HG03354 (cell line): ENCODE data around the gene SLC38A2.

Experiments used
- ATAC-seq: cut with Tn5 transposase; IDR thresholded peaks from one replicate; pipeline ENCODE4 v1.9.1; 2021; ENCODE audit warnings: mild to moderate bottlenecking; ENCODE audit not compliant: unreplicated experiment, poor library complexity, severe bottlenecking

Gene SLC38A2

DNA sequence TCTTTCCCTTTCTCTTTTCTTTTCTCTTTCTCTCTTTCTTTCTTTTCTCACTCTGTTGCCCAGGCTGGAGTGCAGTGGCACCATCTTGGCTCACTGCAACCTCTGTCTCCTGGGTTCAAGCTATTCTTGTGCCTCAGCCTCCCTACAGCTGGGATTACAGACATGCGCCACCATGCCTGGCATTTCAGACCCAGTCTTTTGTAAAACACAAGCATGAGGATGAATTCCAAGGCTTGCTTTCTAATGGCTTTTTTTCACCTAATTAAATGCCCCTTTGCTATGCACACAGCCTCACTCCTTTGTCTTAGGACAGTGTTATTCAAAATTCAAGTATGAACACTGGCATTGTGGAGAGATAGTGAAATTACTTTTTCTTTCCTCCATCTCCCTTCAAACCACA is 6.0 kb upstream of the SLC38A2 start:
- ATAC-seq: no peak

DNA sequence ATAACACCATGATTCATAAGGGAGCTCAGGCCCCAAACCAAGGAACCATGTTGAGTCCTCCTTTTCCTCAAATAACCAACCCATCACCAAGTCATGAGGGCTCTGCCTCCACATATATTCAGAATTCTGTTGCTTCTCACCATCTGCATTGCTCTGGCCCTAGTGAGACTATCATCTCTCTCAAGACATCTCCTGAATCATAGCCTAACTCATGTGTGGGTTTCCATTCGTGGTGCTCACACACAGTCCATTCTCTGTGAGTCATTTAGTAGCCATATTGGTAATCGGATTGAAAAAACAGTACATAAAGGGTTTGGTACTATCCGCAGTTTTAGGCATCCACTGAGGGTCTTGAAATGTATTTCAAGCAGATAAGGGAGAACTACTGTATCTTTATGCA is 5.1 kb upstream of the SLC38A2 start:
- ATAC-seq: no peak

DNA sequence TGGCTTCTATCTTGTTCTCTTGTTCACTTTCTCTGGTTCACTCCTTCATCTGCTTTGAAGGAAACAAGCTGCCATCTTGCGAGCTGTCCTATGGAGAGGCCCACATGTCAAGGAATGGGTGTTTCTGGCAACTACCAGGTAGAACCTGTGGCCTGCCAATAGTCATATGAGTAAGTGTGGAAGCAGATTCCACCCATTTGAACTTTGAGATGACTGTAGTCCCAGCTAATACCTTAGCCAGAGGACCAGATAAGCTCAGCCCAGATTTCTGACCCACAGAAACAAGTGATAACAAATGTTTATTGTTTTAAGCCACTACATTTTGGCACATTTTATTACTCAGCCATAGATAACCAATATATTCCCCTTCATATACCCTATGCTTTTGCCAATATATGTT is 4.0 kb upstream of the SLC38A2 start:
- no peak for ATAC-seq

DNA sequence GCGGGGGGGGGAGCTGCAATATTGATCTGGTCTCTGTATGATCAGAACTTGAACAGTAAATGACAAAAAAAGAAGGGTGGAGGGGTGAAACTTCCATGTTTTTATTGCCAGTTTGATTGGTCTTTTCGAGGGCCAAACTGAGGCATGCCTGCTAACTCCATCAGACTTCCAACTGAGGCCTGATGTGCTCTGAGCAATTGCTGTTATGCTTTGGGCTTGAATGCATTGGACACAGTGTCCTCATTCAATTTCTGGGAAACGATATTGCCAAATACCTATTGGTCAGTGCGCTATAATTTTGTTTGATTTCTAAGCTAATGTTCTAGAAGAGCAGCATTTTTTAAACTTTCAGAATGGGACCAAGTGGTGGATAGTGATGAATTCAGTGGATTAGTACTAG is 2.1 kb upstream of the SLC38A2 start:
- no peak for ATAC-seq

DNA sequence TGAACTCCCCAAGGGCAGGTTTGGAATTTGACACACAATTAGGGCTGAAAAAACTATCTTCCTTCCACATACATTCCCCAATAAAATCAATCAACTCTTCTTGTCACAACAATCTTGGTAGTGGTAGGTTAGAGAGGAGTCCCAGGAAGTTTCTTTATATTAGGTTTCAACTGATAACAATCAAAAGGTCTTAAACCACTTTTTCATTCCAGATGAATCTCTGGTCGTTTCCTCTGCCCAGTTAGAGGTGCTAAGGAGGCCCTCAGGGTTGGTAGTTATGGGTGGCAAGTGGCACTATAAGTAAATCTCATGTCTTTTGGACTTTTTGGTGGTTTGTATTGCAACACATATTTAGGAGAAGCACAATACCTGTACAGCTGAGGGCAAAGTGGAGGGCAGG is 1.7 kb upstream of the SLC38A2 start:
- no peak for ATAC-seq

DNA sequence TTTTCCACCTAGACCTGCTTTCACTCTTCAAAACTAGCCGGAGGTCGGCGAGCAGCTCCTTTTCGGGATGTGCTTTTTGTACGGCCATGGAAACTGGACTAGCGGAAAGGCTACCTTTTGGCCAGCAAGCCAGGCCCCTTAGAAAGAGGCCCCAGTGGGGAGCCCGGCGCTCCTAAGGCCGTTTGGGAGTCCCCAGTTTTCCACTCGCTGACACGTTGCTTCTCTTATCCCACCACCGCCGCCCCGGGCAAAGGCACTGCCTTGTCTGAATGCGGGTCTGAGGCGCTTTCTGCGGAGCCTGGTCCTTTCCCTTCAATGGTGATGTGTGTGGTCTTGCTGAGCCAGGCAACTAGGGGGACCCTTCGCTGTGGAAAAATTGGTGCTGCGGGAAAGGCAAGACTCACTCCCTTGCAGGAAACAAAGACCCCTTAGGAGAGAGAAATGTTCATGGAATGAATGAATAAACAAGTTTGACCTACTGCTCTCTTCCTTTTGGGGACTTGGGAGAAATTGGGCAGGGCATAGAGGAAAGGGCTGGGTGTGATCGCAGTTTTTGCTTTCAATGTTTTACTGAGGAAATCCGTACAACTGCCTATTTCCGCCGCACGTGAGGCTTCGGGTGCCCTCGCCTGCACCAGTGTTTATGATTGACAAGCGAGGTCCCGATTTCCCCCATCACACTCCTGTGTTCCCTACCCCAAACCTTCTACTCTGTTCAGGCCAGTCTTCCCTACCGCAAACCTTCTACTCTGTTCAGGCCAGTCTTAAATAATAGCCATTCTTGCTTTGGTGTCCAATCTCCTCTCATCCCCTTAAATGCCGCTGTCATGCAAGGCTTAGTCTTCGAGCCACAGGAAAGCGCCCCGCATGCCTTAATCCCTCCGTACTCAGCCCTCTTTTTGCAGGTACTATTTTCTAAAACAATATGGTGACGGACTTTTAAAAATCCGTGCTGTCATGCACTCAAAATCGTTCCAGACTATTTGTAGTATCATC is 1.0 kb upstream of the SLC38A2 start:
- no peak for ATAC-seq

DNA sequence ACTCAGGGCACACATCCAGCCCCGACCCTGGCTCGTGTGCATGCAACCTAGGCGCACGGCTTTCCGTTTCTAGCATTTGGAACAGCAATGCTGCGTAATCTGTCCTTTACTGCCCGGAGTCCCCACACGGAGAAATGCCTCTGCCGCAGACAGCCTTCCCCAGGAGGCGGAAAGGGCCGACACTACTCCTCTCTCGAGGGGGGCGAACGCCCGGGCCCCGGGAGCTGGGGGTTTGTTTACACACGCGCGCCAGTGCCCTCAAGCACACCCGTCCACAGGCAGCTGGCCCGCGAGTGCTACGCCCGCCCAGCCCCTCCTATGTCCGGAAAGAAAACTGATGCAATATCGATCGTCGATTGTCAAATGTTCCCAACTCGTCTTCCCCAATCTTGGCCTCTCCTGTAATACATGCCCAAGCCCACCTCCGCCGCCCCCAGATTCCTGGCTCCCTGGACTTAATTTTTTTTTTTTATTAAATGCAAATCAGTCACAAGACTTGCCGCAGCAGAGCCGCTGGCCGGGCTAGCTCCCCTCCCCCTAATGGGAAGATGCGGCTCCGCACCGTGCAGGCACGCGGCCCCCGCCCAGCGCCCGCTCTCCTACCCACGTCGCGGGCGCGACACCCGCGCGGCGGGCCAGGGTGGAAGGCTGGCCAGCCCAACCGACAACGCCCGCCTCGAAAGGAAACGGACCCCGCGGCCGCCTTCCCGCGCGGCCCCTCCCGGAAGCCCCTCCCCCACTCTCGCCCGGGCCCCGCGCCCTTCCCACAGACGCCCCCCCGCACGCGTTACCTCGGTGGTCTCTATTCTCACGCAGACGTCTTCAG is 642 bp downstream of the SLC38A2 start:
- peak; percentile 26 for ATAC-seq

DNA sequence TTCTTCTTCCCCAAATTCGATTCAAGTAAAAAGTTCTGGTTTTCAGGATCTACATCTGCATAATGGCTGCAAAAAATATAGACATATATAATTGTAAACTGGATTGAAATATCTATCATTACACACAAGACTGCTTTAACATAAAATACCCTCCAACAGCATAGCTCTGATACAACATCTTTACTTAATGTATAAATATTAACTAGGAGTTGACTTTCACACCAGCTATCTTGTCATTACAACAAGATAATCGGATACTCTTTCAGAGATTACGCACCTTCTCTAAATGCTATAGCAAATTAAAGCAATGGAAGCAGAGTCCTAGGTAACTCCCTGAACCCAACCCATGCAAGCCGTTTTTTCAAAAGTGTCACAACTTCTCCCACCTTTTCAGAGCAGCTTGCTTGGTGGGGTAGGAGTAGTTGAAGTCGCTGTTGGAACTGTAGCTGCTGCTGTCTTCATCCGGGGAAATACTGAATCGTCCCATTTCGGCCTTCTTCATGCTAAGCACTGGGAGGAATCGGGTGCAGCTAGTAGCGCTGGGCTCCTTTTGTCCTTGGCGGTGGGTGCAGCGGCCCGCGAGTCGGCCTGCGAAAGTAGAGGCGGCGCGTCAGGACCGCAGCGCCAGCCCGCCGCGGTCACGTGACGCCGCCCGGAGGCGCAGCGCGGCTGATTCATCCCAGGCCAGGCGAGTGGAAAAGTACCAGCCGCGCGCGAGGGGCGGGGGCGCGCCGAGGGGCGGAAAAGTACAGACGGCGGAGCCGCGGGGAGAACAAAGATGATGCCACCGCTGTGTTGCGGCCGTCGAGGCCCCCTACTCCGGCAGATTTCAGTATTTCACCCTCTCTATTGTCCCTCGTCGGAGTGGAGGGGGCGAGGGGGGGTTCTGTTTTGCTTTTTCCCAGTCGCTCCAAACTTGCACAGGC is 1.5 kb downstream of the SLC38A2 start:
- peak; percentile 53 for ATAC-seq

DNA sequence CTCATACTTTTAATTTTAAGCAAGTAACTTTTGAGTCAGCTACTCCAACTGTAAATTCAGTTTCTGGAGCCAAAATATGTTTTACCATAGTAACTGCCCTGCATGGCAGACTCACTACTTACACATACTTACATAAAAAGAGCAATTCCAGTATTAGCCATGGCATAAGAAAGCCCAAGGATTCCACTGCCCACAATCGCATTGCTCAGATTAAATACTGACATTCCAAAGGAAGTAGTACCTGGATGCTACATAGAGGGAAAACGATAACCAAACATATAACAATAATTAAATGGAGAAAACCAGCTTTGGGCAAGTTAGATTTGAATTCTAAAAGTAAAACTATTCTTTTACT is 2.2 kb downstream of the SLC38A2 start:
- no peak for ATAC-seq

DNA sequence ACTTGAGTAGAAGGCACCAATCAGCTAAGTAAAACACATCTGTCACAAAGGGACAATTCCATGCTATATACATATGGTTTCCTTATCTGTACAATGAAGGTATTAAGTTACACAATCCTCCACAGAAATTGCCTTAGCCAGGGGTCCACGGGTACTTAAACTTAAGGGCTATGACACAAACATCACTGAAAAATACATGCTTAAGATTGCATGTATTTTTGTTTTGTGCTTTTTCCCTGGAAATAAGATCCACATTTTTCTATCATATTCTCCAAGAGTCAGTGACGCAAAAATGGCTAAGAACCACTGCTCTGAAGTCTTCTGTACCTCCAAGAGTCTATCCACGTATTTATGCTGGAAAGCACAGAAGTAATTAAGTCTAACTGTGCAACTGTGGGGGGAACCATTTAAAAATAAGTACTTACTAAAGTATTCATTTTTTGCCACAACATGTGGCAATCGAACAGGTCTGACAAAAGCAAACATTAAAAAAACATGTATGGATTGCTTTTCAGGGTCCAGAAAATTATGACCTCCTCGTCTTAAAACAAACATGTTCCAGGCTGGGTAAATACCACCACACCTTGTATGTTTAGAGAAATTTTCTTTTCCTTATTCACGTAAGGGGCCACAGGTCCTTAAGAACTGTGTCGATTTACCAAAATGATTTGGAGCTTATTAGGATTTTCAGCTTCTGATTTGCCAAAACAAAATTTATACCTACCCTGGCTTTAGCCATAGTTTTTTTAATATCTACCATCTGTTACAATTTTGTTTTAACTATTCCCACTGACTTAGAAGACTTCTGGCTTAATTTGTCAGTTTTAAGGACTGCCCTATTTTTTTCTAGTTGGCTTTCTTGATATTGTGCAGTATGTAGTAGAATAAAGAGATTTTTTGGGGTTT is 2.8 kb downstream of the SLC38A2 start:
- ATAC-seq: no peak

DNA sequence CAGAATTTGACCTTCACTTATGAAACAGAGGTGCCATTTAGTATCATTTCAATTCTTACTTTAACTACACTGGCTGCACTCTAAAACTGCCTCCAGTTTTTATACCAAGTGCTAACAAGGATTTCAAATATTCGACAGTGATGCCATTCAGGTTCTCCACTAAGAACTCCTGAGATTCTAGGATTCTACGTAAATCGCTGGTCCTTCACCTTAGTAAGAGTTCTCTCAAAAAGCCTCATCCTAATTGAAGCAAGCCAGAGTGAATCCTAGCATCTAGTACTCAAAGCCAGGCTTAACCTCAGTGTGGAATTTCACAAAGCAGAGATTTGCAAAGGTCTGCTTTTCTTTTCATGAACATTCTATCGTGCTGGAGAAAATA is 3.5 kb downstream of the SLC38A2 start:
- no peak for ATAC-seq

DNA sequence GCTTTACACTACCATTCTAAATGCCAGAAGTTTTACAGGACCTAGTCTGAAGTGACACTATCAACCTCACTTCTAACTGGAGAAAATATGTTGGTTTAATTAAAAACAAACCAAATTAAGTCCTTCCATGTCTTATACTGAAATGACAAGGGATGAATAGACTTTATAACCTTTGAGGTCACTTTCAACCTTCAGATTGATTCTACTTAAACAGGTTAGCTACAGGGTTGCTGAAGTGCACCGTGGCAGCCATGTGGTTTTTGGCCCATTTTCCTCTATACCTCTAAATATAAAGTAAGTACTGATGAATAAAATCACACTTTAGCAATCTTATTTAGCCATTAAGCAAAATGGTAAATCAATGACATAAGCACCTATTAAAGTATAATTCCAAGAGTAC is 3.9 kb downstream of the SLC38A2 start:
- ATAC-seq: no peak

DNA sequence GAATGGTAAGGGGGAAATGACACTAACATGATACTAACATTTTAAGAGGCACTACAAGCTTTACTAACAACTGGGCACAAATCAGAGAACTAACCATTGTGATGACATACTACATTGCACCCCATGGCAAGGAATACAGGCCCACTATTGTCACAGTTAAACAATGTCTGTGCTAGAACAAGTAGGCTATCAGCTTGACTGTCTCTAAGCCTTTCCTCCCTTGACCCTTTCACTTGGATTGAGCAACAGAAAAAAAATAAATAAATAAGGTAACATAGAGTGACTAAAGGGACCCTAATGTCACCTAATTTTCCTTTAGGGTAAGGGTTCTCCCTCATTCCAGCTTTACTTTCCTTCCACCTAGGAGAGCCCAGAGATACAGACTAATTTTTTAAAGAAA is 4.4 kb downstream of the SLC38A2 start:
- ATAC-seq: no peak

DNA sequence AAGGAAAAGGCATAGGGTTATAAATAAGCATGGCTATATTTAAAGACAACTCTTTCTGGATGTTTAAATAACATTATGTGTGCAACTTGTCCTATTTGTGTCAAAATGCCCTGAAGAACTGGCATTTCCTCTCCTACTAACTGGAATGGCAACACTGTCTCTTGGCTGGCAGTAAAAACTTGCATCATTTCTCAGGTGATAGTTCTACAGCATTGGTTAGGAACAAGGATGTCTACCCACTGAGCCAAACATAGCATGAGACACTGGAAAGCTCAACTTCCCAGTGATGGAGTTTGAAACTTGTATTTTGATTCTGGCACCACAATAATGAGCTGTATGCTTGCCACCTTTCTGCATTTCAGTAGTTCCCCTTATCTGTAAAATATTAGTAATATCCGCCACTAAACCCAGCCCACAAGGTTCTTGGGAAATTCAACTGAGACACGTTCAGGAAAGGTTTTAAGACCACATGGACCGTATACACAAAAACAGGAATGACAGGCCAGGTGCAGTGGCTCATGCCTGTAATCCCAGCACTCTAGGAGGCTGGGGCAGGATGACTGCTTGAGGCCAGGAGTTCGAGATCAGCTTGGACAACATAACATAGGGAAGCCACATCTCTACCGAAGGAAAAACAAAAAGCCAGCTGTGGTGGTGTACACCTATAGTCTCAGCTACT is 5.1 kb downstream of the SLC38A2 start:
- ATAC-seq: no peak

DNA sequence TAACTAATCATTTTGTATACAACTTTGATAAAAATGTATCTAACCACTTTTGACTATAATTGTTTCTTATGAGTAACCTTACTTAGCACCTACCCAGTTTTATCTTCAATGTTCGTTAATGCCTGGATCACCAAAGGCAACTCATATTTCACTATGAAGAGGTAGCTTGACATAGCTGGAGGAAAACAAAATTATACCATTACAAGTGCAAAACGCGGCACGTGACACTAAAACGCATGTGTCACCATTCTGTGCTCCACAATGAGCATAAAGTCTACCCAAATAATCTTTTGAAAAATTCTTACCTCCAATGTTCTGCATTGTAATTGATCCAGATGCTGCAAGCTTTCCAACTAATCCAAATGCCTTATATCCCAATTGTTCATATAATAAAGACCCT is 5.8 kb downstream of the SLC38A2 start:
- ATAC-seq: no peak

DNA sequence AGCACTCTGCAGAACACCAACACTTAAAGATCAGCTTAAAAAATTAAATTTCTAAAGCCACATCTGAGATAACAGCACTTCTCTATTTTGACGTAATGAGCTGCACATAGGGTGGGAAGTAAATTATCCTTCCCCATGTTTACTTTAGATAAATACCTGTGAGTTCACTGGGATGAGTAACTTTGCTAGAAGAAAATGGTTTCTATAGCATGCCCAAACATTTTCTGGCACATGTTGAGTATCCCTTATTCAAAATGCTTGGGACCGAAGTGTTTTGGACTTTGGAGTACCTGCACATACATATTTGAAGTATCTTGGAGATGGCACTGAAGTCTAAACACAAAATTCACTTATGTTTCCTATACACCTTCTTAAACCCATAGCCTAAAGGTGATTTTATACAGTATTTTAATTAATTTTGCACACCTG is 6.6 kb downstream of the SLC38A2 start:
- ATAC-seq: no peak

DNA sequence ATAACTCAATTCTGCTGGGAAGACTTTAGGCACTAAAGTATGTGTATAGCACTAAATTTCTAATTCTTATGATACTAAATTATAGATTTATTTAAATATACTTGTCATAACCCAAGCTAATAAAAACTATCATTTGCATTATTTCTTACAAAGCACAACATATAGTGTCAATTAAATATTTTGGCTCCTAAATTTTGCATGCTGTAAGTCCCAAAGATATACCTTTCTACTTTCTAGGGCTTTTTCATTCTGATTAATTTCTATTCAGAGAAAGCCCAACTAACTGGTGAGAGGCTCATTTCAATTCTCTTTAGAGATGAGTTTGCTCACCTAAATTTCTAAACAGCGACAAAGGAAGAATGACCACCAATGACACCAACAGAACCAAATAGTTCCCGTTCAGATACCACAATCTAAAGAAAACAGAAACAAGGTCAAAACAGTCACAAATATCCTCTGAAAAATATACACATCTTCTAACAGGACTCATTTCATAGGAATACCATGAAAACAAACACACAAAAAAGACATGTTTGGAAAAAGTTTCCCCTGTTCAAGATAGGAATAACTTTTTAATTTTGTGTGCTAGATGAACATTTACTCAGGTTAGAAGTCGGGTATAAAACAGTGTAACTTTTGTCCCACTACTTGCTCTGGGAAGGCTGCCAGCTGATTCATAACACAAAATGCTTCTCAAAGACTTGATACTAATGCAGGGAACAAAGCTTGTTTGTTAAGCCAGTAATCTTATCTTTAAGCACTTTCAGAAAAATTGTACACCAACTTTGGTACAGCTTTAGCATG is 7.6 kb downstream of the SLC38A2 start:
- no peak for ATAC-seq

DNA sequence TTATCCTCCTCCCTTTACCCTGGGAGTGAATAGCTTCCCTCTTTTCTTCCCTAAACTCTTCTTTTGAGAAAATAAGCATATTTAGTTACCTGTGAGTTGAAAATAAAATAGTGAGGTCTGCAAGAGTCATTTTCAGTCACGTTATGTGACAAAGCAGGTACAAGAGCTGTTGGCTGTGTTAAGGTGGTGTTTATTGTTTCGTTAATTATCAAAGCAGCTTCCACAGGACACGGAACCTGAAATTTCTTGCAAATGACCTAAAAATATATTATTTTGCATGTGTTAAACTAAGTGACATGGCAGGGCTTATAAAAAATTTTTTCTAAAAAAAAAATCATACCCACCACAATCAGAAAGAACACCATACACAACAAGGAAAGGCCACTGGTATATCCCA is 8.3 kb downstream of the SLC38A2 start:
- ATAC-seq: no peak
